GM23338 (cell line): ENCODE results near the gene PBOV1.

Experiments used
- CREB1 ChIP-seq: fragments of 250-450 bp; sonication (Bioruptor Pico); IDR thresholded peaks from 2 replicates; pipeline ENCODE4 v1.5.0; 2020; ENCODE audit warnings: low read depth, mild to moderate bottlenecking, moderate library complexity
- CTCF ChIP-seq, 2 experiments: fragments of 200-600 bp in 1 of 2; sonication (generic) in 1 of 2; conservative IDR thresholded peaks; 2 replicates each; pipeline versions ENCODE4 v1.5.1 to v1.6.1; 2016 to 2017; ENCODE audit warnings: antibody characterized with exemption in 2 of 2, low read depth in 2 of 2, mild to moderate bottlenecking in 2 of 2, moderate library complexity in 1 of 2
- EZH2 ChIP-seq: fragments of 200-600 bp; sonication (generic); IDR thresholded peaks from one replicate; pipeline ENCODE4 v1.8.0; 2017; ENCODE audit warnings: antibody characterized with exemption, mild to moderate bottlenecking, low read depth; ENCODE audit not compliant: unreplicated experiment
- EZH2phosphoT487 ChIP-seq: fragments of 200-600 bp; sonication (generic); IDR thresholded peaks from one replicate; pipeline ENCODE4 v1.8.1; 2018; ENCODE audit warnings: antibody characterized with exemption; ENCODE audit not compliant: unreplicated experiment
- POLR2AphosphoS5 ChIP-seq: IDR thresholded peaks from 2 replicates; pipeline ENCODE4 v1.6.1; 2016; ENCODE audit warnings: antibody characterized with exemption, low read depth
- STAT1 ChIP-seq: IDR thresholded peaks from one replicate; pipeline ENCODE4 v1.6.1; 2016; ENCODE audit warnings: antibody characterized with exemption; ENCODE audit not compliant: unreplicated experiment
- ZNF331 ChIP-seq: fragments of 250-450 bp; sonication (Bioruptor Pico); IDR thresholded peaks from 2 replicates; pipeline ENCODE4 v1.5.0; 2020; ENCODE audit warnings: low read depth, mild to moderate bottlenecking, moderate library complexity
- TF ChIP-seq, protein P1 (sequence below): IDR thresholded peaks from one replicate; pipeline ENCODE4 v1.6.1; 2018; ENCODE audit warnings: antibody characterized with exemption; ENCODE audit not compliant: unreplicated experiment
- TF ChIP-seq, protein P2 (sequence below): IDR thresholded peaks from 2 replicates; pipeline ENCODE4 v1.6.1; 2016; ENCODE audit warnings: antibody characterized with exemption
- TF ChIP-seq, protein P3 (sequence below): fragments of 250-450 bp; sonication (Bioruptor Pico); IDR thresholded peaks from 2 replicates; pipeline ENCODE4 v1.5.0; 2020; ENCODE audit warnings: mild to moderate bottlenecking, moderate library complexity

GRCh38 chr6:138235205-138235604 is 16.9 kb upstream of the PBOV1 start:
- TF ChIP-seq CTCF (conservative IDR thresholded peaks at IDR 0.05; ENCODE audit: low read depth in 2 of 2) (no peak), EZH2 (no peak), POLR2AphosphoS5 (no peak), STAT1 (no peak), CREB1 (CRISPR knock-in tag) (no peak), ZNF331 (no peak), EZH2phosphoT487 (no peak)
- TF ChIP-seq, protein P1, sequence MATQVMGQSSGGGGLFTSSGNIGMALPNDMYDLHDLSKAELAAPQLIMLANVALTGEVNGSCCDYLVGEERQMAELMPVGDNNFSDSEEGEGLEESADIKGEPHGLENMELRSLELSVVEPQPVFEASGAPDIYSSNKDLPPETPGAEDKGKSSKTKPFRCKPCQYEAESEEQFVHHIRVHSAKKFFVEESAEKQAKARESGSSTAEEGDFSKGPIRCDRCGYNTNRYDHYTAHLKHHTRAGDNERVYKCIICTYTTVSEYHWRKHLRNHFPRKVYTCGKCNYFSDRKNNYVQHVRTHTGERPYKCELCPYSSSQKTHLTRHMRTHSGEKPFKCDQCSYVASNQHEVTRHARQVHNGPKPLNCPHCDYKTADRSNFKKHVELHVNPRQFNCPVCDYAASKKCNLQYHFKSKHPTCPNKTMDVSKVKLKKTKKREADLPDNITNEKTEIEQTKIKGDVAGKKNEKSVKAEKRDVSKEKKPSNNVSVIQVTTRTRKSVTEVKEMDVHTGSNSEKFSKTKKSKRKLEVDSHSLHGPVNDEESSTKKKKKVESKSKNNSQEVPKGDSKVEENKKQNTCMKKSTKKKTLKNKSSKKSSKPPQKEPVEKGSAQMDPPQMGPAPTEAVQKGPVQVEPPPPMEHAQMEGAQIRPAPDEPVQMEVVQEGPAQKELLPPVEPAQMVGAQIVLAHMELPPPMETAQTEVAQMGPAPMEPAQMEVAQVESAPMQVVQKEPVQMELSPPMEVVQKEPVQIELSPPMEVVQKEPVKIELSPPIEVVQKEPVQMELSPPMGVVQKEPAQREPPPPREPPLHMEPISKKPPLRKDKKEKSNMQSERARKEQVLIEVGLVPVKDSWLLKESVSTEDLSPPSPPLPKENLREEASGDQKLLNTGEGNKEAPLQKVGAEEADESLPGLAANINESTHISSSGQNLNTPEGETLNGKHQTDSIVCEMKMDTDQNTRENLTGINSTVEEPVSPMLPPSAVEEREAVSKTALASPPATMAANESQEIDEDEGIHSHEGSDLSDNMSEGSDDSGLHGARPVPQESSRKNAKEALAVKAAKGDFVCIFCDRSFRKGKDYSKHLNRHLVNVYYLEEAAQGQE = no peak
- TF ChIP-seq, protein P2, sequence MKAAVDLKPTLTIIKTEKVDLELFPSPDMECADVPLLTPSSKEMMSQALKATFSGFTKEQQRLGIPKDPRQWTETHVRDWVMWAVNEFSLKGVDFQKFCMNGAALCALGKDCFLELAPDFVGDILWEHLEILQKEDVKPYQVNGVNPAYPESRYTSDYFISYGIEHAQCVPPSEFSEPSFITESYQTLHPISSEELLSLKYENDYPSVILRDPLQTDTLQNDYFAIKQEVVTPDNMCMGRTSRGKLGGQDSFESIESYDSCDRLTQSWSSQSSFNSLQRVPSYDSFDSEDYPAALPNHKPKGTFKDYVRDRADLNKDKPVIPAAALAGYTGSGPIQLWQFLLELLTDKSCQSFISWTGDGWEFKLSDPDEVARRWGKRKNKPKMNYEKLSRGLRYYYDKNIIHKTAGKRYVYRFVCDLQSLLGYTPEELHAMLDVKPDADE = no peak
- TF ChIP-seq, protein P3, sequence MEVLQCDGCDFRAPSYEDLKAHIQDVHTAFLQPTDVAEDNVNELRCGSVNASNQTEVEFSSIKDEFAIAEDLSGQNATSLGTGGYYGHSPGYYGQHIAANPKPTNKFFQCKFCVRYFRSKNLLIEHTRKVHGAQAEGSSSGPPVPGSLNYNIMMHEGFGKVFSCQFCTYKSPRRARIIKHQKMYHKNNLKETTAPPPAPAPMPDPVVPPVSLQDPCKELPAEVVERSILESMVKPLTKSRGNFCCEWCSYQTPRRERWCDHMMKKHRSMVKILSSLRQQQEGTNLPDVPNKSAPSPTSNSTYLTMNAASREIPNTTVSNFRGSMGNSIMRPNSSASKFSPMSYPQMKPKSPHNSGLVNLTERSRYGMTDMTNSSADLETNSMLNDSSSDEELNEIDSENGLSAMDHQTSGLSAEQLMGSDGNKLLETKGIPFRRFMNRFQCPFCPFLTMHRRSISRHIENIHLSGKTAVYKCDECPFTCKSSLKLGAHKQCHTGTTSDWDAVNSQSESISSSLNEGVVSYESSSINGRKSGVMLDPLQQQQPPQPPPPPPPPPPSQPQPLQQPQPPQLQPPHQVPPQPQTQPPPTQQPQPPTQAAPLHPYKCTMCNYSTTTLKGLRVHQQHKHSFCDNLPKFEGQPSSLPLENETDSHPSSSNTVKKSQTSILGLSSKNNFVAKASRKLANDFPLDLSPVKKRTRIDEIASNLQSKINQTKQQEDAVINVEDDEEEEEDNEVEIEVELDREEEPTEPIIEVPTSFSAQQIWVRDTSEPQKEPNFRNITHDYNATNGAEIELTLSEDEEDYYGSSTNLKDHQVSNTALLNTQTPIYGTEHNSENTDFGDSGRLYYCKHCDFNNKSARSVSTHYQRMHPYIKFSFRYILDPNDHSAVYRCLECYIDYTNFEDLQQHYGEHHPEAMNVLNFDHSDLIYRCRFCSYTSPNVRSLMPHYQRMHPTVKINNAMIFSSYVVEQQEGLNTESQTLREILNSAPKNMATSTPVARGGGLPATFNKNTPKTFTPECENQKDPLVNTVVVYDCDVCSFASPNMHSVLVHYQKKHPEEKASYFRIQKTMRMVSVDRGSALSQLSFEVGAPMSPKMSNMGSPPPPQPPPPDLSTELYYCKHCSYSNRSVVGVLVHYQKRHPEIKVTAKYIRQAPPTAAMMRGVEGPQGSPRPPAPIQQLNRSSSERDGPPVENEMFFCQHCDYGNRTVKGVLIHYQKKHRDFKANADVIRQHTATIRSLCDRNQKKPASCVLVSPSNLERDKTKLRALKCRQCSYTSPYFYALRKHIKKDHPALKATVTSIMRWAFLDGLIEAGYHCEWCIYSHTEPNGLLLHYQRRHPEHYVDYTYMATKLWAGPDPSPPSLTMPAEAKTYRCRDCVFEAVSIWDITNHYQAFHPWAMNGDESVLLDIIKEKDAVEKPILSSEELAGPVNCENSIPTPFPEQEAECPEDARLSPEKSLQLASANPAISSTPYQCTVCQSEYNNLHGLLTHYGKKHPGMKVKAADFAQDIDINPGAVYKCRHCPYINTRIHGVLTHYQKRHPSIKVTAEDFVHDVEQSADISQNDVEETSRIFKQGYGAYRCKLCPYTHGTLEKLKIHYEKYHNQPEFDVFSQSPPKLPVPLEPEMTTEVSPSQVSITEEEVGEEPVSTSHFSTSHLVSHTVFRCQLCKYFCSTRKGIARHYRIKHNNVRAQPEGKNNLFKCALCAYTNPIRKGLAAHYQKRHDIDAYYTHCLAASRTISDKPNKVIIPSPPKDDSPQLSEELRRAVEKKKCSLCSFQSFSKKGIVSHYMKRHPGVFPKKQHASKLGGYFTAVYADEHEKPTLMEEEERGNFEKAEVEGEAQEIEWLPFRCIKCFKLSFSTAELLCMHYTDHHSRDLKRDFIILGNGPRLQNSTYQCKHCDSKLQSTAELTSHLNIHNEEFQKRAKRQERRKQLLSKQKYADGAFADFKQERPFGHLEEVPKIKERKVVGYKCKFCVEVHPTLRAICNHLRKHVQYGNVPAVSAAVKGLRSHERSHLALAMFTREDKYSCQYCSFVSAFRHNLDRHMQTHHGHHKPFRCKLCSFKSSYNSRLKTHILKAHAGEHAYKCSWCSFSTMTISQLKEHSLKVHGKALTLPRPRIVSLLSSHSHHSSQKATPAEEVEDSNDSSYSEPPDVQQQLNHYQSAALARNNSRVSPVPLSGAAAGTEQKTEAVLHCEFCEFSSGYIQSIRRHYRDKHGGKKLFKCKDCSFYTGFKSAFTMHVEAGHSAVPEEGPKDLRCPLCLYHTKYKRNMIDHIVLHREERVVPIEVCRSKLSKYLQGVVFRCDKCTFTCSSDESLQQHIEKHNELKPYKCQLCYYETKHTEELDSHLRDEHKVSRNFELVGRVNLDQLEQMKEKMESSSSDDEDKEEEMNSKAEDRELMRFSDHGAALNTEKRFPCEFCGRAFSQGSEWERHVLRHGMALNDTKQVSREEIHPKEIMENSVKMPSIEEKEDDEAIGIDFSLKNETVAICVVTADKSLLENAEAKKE = no peak
